ENCODE measurements around the gene ARHGAP22.
A peak's percentile ranks its signal among the peaks of the same experiment; 100 is the strongest.
"Not testable (repeated sequence)": the region's sequence is repeated elsewhere in the genome, so short reads cannot be mapped to it uniquely, and the experiment has no call there.

The ARHGAP22 gene

GRCh38 chr10:48604991-48605508 lies at the start of gene ARHGAP22:
Gene ARHGAP22 (minus strand): TSS chr10:48605073. CDS start chr10:48604796, 277 bp downstream.
- no peak for DNase-seq

- DNase-seq, result no peak
Measured at GRCh38 chr10:48653944-48654698, 49.2 kb upstream of the ARHGAP22 start.

GRCh38 chr10:48653347-48653746 lies 48.5 kb upstream of the ARHGAP22 start:
- no peak for DNase-seq

DNA sequence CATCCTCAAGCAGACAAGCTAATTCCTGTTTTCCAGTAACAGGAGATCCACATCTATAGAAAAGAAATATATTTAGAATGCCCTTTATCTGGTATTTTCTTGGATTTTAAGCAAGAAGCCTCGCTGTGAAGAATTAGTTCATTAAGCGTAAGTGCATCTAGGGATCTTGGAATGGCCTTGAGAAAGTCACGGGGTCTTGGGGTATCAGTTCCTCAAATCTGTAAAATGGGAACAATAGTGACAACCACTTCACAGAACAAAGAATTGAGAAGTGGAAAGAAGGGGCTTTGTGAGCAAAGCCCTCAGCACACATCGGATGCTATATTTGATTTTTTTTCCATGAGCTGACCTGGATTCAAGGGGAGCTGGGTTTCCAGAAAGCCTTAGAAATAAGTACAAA lies 47.5 kb upstream of the ARHGAP22 start:
- no peak for DNase-seq

DNA sequence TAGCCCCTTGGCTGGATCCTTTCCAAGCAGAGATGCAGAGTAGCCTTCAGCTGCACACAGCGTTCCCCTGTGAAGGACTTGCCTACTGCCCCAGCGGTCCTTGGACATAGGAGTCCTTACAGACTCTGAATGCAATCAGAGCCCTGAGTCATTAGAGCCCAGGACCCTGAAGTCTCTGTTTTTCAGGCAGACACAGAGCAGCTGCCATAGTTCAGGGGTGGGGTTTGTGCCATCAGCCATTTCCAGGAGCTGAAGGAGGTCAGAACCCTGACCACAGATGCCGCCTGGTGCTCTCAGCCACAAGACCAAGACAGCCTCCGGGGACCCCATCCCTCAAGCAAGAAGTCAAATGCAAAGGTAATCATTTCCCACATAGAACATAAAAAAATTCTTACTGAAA lies 47.0 kb upstream of the ARHGAP22 start:
- DNase-seq, result no peak

DNA sequence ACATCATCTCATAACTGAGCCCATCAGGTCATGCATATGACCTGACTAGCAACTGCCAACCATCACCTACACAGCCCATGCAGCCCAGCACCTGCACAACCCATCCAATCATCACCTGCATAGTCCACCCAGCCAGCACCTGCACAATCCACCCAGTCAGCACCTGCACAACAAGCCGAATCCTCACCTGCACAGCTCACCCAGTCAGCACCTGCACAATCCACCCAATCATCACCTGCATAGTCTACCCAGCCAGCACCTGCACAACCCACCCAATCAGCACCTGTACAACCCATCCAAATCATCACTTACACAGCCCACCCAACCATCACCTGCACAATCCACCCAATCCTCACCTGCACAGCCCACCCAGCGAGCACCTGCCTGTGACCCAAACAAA lies 46.4 kb upstream of the ARHGAP22 start:
- DNase-seq, result no peak

DNA sequence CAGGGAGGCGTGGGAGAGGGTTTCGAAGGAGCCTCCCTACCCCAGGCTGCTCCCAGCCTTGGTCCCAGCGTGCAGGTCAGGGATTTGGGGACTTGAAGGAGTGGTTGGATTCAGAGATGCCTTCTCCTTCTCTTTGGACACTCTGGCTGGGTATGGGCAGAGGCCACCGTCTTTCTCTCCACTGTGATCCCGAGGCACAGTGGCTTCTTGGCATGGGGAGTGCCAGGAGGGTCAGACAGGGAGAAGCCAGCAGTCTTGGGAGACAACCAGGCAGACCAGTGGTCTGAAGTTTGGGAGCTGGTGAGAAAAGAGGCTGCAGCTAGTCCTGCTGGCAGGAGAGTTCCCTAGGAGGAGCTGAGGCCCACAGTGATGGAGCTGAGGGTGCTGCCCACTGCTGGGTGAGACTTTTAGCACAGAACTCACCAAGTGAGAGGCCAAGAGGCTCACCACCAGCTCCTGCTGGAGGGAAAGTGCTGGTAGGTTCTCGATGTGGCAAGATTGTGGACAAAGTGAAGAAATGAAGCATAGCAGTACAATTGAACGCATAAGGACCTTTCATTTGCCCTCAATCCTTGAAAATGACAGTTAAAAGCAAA lies 44.6 kb upstream of the ARHGAP22 start:
- DNase-seq, result no peak

DNA sequence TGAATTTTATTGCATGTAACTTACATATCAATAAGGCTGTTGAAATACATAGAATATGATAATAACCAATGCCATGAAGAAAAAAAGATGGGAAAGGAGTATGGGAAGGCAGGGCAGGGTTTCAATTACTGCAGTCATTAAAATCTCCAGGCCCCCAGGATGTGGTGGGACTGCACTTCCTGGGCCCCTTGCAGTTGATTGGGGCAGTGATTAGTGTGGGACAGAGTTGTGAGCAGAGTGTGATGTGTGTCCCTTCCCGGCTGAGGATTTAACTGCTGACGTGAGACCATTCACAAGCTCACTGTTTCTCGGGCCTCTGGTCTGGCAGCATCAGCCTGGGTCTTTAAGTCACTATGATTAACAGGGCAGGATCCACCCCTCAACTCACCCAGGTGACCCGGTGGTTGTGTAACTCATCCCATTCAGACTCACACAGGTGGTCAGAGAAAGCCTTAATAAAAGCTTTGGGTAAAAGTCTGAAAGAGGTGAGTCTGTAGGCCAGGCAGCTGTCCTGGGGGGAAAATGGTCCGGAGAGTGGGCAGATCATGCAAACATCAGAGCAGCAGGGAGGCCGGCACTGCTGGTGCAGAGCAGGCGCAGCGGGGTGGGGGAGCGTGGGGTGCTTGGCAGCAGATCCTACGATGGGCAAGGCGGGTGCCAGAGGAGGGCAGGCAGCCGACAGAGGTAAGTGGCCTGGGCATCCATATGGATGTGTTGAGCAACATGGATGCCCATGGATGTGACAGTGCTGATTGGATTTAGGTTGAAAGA lies 43.5 kb upstream of the ARHGAP22 start:
- no peak for DNase-seq

GRCh38 chr10:48647073-48647472 lies 42.2 kb upstream of the ARHGAP22 start:
- not testable (repeated sequence) for DNase-seq

DNA sequence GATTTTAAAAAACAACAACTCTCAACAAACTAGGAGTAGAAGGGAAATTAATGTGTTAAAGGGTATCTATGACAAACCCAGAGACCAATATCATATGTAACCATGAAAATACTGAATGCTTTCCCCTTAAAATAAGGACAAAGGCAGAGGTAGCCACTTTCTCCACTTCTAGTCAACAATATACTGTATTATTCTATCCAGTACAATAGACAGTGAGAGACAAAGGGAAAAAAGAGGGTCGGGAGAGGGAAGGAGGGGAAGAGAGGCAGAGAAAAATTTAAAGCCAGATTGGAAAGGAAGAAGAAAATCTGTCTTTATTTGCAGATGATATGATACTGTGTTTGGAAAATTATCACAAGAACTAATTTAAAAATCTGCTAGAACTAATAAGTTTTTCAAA lies 40.7 kb upstream of the ARHGAP22 start:
- DNase-seq, result no peak

DNA sequence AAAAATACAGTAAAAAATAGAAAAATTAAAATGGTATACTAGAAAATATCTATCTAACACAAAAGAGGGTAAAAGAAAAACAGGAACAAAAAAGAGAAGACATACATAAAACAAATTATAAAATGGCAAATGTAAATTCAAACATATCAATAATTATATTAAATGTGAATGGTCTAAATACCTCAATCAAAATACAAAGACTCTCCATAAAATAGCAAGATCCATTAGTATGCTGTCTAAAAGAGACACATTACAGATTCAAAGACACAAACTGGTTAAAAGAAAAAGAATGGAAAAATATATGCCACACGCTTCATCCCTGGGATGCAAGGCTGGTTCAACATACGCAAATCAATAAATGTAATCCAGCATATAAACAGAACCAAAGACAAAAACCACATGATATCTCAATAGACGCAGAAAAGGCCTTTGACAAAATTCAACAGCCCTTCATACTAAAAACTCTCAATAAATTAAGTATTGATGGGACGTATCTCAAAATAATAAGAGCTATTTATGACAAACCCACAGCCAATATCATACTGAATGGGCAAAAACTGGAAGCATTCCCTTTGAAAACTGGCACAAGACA lies 36.3 kb upstream of the ARHGAP22 start:
- not testable (repeated sequence) for DNase-seq

GRCh38 chr10:48640326-48640725 lies 35.5 kb upstream of the ARHGAP22 start:
- no peak for DNase-seq

- no peak for DNase-seq
Measured at GRCh38 chr10:48639632-48640031, 34.8 kb upstream of the ARHGAP22 start.

- DNase-seq, result no peak
Measured at GRCh38 chr10:48638739-48639527, 34.1 kb upstream of the ARHGAP22 start.

DNA sequence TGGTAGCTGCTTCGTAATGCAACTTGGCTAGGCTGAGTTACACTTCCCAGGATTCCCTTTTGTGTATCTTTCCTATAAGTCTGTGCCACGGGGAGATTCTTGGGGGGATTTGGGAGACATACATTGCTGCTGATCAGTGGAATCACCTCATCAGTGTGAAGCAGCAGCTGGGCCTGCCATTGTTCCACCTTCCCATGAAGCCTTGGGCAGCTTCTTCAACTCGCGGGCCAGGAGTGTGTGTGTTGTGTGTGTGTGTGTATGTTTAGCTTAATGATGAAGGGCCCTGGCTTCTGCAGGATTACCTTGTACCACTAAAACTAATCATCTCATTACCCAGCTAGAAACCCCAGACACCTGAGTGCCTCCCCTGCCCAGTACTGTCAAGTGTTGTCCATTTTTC lies 33.3 kb upstream of the ARHGAP22 start:
- no peak for DNase-seq

DNA sequence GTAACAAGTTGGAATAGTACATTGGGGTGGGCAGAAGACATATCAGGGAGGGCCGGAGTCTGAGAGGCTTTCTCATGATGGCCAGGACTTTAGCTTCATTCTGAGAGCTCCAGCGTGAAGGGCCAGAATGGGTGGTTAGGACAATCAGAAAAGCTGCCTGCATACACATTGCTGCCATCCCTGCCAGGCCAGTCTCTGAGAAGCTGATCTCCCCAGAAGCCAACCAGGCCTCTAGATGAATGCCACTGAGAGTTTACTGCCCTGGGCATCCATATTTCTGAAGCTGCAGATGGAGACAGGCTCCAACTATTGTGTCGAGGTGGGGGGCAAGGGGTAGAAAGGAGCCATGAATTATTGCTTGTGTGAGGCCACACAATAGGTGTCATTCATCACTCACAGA lies 32.0 kb upstream of the ARHGAP22 start:
- DNase-seq, result no peak

DNA sequence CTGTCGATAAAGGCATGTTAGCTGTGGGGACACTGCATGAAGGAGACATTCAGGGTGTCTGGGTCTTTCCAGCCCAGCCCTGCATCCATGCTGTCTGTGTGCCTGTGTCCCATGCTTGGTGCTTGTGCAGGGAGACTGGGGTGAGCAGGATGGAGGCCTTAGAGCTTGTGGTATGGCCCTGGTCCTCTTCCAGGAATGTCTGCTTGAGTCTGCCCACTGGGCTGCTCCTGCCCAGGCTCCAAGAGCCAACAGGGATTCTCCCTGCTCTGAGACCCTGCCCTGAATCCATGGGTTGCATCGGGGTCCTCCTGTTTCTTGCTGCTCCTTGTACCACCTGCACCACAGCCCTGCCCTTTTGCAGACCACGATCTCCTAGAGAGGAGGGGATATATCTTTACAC lies 31.4 kb upstream of the ARHGAP22 start:
- DNase-seq, result no peak

- DNase-seq, result no peak
Measured at GRCh38 chr10:48634984-48635557, 30.2 kb upstream of the ARHGAP22 start.

DNA sequence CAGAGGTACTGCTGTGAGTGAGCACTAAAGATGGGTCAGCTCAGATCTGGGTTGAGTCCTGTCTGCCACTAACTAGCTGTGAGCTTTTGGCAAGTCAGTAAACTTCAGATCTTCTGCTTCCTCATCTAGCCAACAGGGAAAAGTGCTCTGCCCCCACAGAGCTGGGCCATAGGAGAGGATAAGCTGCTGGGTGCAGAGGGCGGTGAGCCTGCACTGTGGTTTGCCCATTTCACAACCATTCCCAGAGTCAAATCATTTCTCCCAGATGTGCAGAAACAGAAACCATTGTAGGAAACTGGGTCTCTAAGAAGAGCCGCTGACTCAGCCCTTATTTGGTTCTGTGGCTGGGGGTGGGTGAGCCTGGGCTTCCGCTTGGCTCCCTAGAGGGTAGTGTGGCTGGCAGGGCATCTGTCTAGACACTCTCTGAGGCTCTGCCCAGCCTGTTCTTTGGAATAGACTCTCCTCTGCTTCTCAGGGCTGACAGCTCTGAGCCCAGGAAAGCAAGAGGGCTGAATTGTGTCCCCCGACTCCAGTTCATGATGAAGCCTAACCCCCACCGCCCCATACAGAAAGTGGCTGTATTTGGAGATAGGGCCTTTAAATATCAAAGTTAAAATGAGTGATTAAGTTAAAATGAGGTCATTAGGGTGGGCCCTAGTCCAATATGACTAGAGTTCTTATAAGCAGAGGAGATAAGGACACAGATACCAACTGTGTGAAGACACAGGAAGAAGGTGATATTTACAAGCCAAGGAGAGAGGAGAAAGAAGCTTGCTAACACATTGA lies 29.5 kb upstream of the ARHGAP22 start:
- DNase-seq, result peak; percentile 88

DNA sequence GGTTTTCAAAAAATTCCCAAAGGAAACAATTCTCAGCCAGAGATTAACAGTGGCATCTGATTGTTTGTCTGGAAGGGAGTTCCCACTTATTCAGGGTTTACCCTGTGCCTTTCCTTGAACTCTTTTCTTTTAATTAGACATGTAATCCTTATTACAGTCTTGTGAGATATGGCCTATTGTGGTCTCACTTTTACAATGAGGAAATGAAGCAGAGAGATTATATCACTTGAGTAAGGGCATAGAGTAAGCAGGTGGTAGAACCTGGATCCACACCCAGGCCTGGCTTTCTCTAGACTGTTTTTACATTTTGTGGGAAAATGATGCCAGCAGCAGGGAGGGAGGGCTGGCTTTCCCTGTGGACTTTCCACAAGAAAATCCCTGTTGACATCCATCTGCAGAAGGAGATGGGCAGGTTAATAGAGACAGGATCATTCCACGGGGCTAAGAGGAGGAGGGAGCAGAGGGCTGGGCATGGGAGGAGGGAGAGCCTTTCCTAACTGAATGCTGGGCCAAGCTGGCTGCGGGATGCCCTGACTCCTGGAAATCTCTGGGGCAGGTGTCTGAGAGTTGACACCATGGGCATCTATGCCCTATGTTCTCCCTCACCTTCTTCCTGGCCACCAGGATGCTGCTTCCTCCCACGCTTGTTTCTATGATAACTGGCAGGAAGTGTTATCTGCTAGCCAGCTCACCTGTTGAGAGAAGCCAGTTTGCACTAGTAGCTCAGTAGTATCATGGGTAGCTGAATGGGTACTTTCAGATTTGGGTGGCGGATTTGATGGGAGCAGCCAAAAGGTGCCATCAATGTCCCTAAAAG lies 28.7 kb upstream of the ARHGAP22 start:
- no peak for DNase-seq
